Loucy (cell line): ENCODE results near the gene MPP4.

Source experiments
- H2AFZ ChIP-seq: fragments of 200-600 bp; sonication (generic); 2 replicates; pipeline ENCODE4 v1.6.0; 2016; ENCODE audit warnings: antibody characterized with exemption, mild to moderate bottlenecking, low read length, moderate library complexity
- H3F3A ChIP-seq: fragments of 200-600 bp; 2 replicates; pipeline ENCODE4 v1.6.0; 2016; ENCODE audit warnings: antibody characterized with exemption, low read depth, mild to moderate bottlenecking
- H3K27me3 ChIP-seq: fragments of 200-600 bp; sonication (generic); 2 replicates; pipeline ENCODE4 v1.6.1; 2014; ENCODE audit warnings: low read length, mild to moderate bottlenecking; ENCODE audit not compliant: insufficient read depth, poor library complexity, severe bottlenecking
- H3K36me3 ChIP-seq: fragments of 200-600 bp; sonication (generic); 2 replicates; pipeline ENCODE4 v1.6.1; 2016; ENCODE audit warnings: low read length; ENCODE audit not compliant: insufficient read depth
- H3K4me1 ChIP-seq: fragments of 200-600 bp; sonication (generic); 2 replicates; pipeline ENCODE4 v1.5.1; 2014; ENCODE audit warnings: low read length, mild to moderate bottlenecking; ENCODE audit not compliant: insufficient read depth, poor library complexity, severe bottlenecking
- H3K4me2 ChIP-seq: fragments of 200-600 bp; sonication (generic); 2 replicates; pipeline ENCODE4 v1.6.0; 2014; ENCODE audit warnings: antibody characterized with exemption, low read length, low read depth, mild to moderate bottlenecking; ENCODE audit not compliant: poor library complexity, severe bottlenecking
- H3K4me3 ChIP-seq: fragments of 200-600 bp; sonication (generic); 2 replicates; pipeline ENCODE4 v1.5.1; 2014; ENCODE audit warnings: low read length, mild to moderate bottlenecking, mixed read lengths; ENCODE audit not compliant: poor library complexity, severe bottlenecking
- H3K79me2 ChIP-seq: fragments of 200-600 bp; sonication (generic); 2 replicates; pipeline ENCODE4 v1.6.1; 2014; ENCODE audit warnings: low read length; ENCODE audit not compliant: insufficient read depth
- H3K9ac ChIP-seq: fragments of 200-600 bp; sonication (generic); 2 replicates; pipeline ENCODE4 v1.6.0; 2014; ENCODE audit warnings: mild to moderate bottlenecking, low read depth, low read length, moderate library complexity; ENCODE audit not compliant: poor library complexity, severe bottlenecking
- H3K9me2 ChIP-seq: fragments of 200-600 bp; sonication (generic); replicated peaks from 2 replicates; pipeline ENCODE4 v1.6.1; 2016; ENCODE audit warnings: low read depth, low read length, mixed read lengths
- H3K9me3 ChIP-seq: fragments of 200-600 bp; sonication (generic); 2 replicates; pipeline ENCODE4 v1.6.1; 2014; ENCODE audit warnings: mild to moderate bottlenecking, antibody characterized with exemption, low read length, low read depth; ENCODE audit not compliant: insufficient read depth
- H4K20me1 ChIP-seq: fragments of 200-600 bp; sonication (generic); 2 replicates; pipeline ENCODE4 v1.6.0; 2014; ENCODE audit warnings: antibody characterized with exemption, low read length, mild to moderate bottlenecking; ENCODE audit not compliant: insufficient read depth, poor library complexity, severe bottlenecking
- CTCF ChIP-seq: fragments of 200-600 bp; sonication (generic); conservative IDR thresholded peaks from 2 replicates; pipeline ENCODE4 v1.5.1; 2014; ENCODE audit warnings: mild to moderate bottlenecking, antibody characterized with exemption, low read length
- EZH2phosphoT487 ChIP-seq: fragments of 200-600 bp; IDR thresholded peaks from 2 replicates; pipeline ENCODE4 v1.6.1; 2018; ENCODE audit warnings: antibody characterized with exemption, mild to moderate bottlenecking, moderate library complexity, borderline replicate concordance

The MPP4 gene

DNA sequence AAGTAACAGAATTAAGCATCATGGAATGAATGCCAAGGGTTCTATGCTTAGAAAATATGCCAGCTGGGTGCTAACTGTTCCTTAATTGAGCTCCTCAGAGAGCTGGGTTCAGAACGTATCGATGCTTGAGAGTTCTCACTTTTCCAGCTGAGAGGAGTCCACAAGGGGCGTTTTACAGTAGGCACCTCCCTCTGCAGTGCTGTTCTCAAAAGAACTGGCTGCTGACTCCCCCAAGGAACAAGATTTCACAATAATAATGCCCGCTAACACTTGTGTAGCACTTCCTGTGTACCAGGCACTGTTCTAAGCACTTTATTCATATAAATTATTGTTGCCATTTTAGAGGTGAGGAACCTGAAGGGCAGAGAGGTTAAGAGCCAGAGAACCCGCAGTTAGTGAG is 37.1 kb downstream of the MPP4 start:
- H3K4me3 ChIP-seq = no peak overlapping the region
- no peaks in the 10 kb centered on the region for H3K79me2 ChIP-seq
- H3K36me3 ChIP-seq = no peaks in the 10 kb centered on the region
- H3F3A ChIP-seq = no peaks in the 10 kb centered on the region
- H3K27me3 ChIP-seq = no peaks in the 10 kb centered on the region
- H3K9ac ChIP-seq = no peak overlapping the region
- TF ChIP-seq EZH2phosphoT487 = no peak
- TF ChIP-seq CTCF = no peak
- no peaks in the 10 kb centered on the region for H3K9me2 ChIP-seq
- no peaks in the 10 kb centered on the region for H4K20me1 ChIP-seq
- peak overlapping the region; percentile 58 for H2AFZ ChIP-seq
- no peaks in the 10 kb centered on the region for H3K4me1 ChIP-seq
- no peak overlapping the region for H3K4me2 ChIP-seq
- no peaks in the 10 kb centered on the region for H3K9me3 ChIP-seq

- Histone ChIP-seq H3K79me2 (no peaks in the 10 kb centered on the region), H3K4me2 (no peak overlapping the region), H3F3A (no peaks in the 10 kb centered on the region), H4K20me1 (no peaks in the 10 kb centered on the region), H3K9me2 (no peaks in the 10 kb centered on the region), H3K4me3 (no peak overlapping the region), H3K9me3 (no peaks in the 10 kb centered on the region), H3K27me3 (no peaks in the 10 kb centered on the region), H3K4me1 (no peaks in the 10 kb centered on the region), H2AFZ (peak overlapping the region; percentile 68), H3K36me3 (no peaks in the 10 kb centered on the region), H3K9ac (no peak overlapping the region)
- no peak for TF ChIP-seq EZH2phosphoT487
- TF ChIP-seq CTCF = no peak
Observed at GRCh38 chr2:201660293-201660895, 38.0 kb downstream of the MPP4 start.

DNA sequence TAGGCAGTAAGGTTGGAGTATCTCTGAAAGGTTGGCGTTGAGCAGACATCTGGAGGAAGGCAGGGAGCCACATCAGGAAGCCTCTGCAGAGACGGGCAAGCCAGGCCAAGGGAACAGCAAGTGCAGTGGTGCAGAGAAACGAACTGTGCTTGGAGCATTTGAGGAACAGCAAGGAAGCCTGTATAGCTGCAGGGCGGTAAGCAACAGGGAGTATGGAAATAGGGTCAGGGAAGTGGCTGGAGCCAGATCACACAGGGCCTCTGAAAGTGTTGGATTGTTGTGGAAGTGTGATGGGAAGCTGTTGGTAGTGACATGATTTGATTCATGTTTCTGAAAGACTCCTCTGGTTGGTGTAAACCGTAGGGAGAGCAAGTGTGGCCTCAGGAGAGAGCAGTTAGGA is 41.7 kb downstream of the MPP4 start:
- Histone ChIP-seq H3K9ac (no peak overlapping the region), H3K4me1 (no peaks in the 10 kb centered on the region), H3K79me2 (no peaks in the 10 kb centered on the region), H2AFZ (peak overlapping the region; percentile 10; the same call in 1 of the 2 replicates), H3K27me3 (no peaks in the 10 kb centered on the region), H3F3A (no peaks in the 10 kb centered on the region), H3K9me3 (no peaks in the 10 kb centered on the region), H4K20me1 (no peaks in the 10 kb centered on the region), H3K4me3 (no peak overlapping the region), H3K36me3 (no peaks in the 10 kb centered on the region), H3K9me2 (no peaks in the 10 kb centered on the region), H3K4me2 (no peak overlapping the region)
- TF ChIP-seq CTCF = no peak
- TF ChIP-seq EZH2phosphoT487 = no peak
